ENCODE results near the gene CYP2C9. TPM values are rescaled to one million over a fixed set of nuclear protein-coding genes. Genes with fewer than 3 reads are reported as not detected.

Gene CYP2C9
- polyA plus RNA-seq, 1 donor (not counting 4 experiments of a cell fraction or from before 2014, with no cell fraction given), result not detected

DNA sequence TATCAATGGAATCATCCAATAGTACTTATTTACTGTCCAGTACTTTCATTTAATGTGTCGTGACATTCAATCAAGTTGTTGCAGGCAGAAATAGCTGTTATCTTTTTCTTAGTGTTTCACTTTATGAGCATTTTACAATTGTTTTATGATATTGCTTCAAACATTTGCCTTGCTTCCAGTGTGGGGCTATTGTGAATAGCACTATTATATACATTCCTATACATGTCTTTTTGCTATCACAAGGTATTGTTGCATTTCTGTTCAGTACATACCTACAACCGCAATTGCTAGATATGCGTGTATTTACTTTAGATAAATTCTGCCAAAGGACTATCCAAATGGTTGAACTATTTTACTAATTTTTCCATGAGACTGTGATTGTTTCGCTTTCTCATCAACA, 95.9 kb downstream of the CYP2C9 start:
- no peak for FAIRE-seq
- TF ChIP-seq, protein P1, sequence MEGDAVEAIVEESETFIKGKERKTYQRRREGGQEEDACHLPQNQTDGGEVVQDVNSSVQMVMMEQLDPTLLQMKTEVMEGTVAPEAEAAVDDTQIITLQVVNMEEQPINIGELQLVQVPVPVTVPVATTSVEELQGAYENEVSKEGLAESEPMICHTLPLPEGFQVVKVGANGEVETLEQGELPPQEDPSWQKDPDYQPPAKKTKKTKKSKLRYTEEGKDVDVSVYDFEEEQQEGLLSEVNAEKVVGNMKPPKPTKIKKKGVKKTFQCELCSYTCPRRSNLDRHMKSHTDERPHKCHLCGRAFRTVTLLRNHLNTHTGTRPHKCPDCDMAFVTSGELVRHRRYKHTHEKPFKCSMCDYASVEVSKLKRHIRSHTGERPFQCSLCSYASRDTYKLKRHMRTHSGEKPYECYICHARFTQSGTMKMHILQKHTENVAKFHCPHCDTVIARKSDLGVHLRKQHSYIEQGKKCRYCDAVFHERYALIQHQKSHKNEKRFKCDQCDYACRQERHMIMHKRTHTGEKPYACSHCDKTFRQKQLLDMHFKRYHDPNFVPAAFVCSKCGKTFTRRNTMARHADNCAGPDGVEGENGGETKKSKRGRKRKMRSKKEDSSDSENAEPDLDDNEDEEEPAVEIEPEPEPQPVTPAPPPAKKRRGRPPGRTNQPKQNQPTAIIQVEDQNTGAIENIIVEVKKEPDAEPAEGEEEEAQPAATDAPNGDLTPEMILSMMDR (optimal IDR thresholded peaks at IDR 0.05 in 1 of 3, IDR thresholded peaks at IDR 0.05 in 1 of 3, conservative IDR thresholded peaks at IDR 0.05 in 1 of 3; ENCODE audit: extremely low read depth in 1 of 3, insufficient read depth in 2 of 3, low read length in 3 of 3), result no peak

GRCh38 chr10:95035332-95036295, 97.2 kb downstream of the CYP2C9 start:
- no peaks in the 10 kb centered on the region for H3K9me3 ChIP-seq (ENCODE audit: control insufficient read depth, low read depth, low read length)
- FAIRE-seq (no peak), DNase-seq (ENCODE audit: low read depth, low spot score) (no peak)
- no peaks in the 10 kb centered on the region for H3K36me3 ChIP-seq (ENCODE audit: control insufficient read depth in 2 of 2, extremely low read depth in 1 of 2, insufficient read depth in 2 of 2, low read length in 2 of 2)
- no peaks in the 10 kb centered on the region for H4K20me1 ChIP-seq (ENCODE audit: control insufficient read depth, extremely low read depth, insufficient read depth, low read length)
- no peaks in the 10 kb centered on the region for H3K4me1 ChIP-seq (ENCODE audit: control insufficient read depth, extremely low read depth, insufficient read depth, low read length)
- H3K79me2 ChIP-seq (ENCODE audit: control insufficient read depth, insufficient read depth, low read length), result no peaks in the 10 kb centered on the region
- H3K27ac ChIP-seq (ENCODE audit: control insufficient read depth, insufficient read depth, low read length), result no peak overlapping the region
- H3K9me1 ChIP-seq (ENCODE audit: control insufficient read depth, extremely low read depth, insufficient read depth, low read length), result no peaks in the 10 kb centered on the region
- TF ChIP-seq EZH2 (IDR thresholded peaks at IDR 0.05; ENCODE audit: low read length), result no peak
- TF ChIP-seq, protein P1 (optimal IDR thresholded peaks at IDR 0.05 in 1 of 3, IDR thresholded peaks at IDR 0.05 in 1 of 3, conservative IDR thresholded peaks at IDR 0.05 in 1 of 3; ENCODE audit: extremely low read depth in 1 of 3, insufficient read depth in 2 of 3, low read length in 3 of 3), result no peak
- no peak overlapping the region for H3K4me2 ChIP-seq (ENCODE audit: control insufficient read depth, extremely low read depth, insufficient read depth, low read depth, low read length)
- no peak overlapping the region for H3K4me3 ChIP-seq (ENCODE audit: control insufficient read depth in 2 of 3, extremely low read depth in 1 of 3, insufficient read depth in 2 of 3, low read depth in 1 of 3, low read length in 3 of 3)
- no peaks in the 10 kb centered on the region for H3K27me3 ChIP-seq (ENCODE audit: control insufficient read depth, extremely low read depth, insufficient read depth, low read length)
- H2AFZ ChIP-seq (ENCODE audit: control insufficient read depth, low read length), result no peak overlapping the region
- dilution Hi-C loops (cut with MboI; ENCODE audit: extremely low pct_ligation_motif_present, low sequenced_read_pairs), result no loop called here
- no peak overlapping the region for H3K9ac ChIP-seq (ENCODE audit: control insufficient read depth, extremely low read depth, insufficient read depth, low read length)

More for the DNA sequence above, 95.9 kb downstream of the CYP2C9 start:
- Histone ChIP-seq H3K9ac (ENCODE audit: control insufficient read depth, extremely low read depth, insufficient read depth, low read length) (no peak overlapping the region), H3K27ac (ENCODE audit: control insufficient read depth, insufficient read depth, low read length) (no peak overlapping the region), H3K4me1 (ENCODE audit: control insufficient read depth, extremely low read depth, insufficient read depth, low read length) (no peaks in the 10 kb centered on the region), H2AFZ (ENCODE audit: control insufficient read depth, low read length) (no peak overlapping the region), H3K79me2 (ENCODE audit: control insufficient read depth, insufficient read depth, low read length) (no peaks in the 10 kb centered on the region), H3K9me3 (ENCODE audit: control insufficient read depth, low read depth, low read length) (no peaks in the 10 kb centered on the region), H3K27me3 (ENCODE audit: control insufficient read depth, extremely low read depth, insufficient read depth, low read length) (no peaks in the 10 kb centered on the region), H4K20me1 (ENCODE audit: control insufficient read depth, extremely low read depth, insufficient read depth, low read length) (no peaks in the 10 kb centered on the region), H3K4me3 (ENCODE audit: control insufficient read depth in 2 of 3, extremely low read depth in 1 of 3, insufficient read depth in 2 of 3, low read depth in 1 of 3, low read length in 3 of 3) (no peak overlapping the region), H3K4me2 (ENCODE audit: control insufficient read depth, extremely low read depth, insufficient read depth, low read depth, low read length) (no peak overlapping the region), H3K36me3 (ENCODE audit: control insufficient read depth in 2 of 2, extremely low read depth in 1 of 2, insufficient read depth in 2 of 2, low read length in 2 of 2) (no peaks in the 10 kb centered on the region), H3K9me1 (ENCODE audit: control insufficient read depth, extremely low read depth, insufficient read depth, low read length) (no peaks in the 10 kb centered on the region)
- no peak for DNase-seq (ENCODE audit: low read depth, low spot score)
- dilution Hi-C loops (cut with MboI; ENCODE audit: extremely low pct_ligation_motif_present, low sequenced_read_pairs), result no loop called here

Measured in keratinocyte (primary cell).